Left lung (tissue), 10 donors: ENCODE data around the gene STK16. TPM values are rescaled to one million over a fixed set of nuclear protein-coding genes. Genes with fewer than 3 reads are reported as not detected.

Experiments
- ATAC-seq: fragments of 200-7000 bp; cut with Tn5 transposase; one replicate; pipeline ENCODE4 v1.9.1; 2020; ENCODE audit warnings: moderate library complexity
- DNase-seq, 4 donors: peaks; one replicate each; pipeline ENCODE4 v3.0.0-alpha.2; 2013 to 2020
- H3K27ac ChIP-seq, 2 donors: fragments of 200-600 bp; sonication (generic) in 1 of 2; one replicate each; pipeline versions ENCODE4 v1.5.0 to v1.8.0; 2020 to 2021
- H3K27me3 ChIP-seq, 2 donors: fragments of 200-600 bp; sonication (generic) in 1 of 2; one replicate each; pipeline versions ENCODE4 v1.5.0 to v1.8.0; 2020 to 2021
- H3K36me3 ChIP-seq, 2 donors: fragments of 200-600 bp; sonication (generic) in 1 of 2; one replicate each; pipeline versions ENCODE4 v1.5.0 to v1.8.0; 2020 to 2021
- H3K4me1 ChIP-seq, 2 donors: fragments of 200-600 bp; one replicate each; pipeline ENCODE4 v1.8.0; 2021
- H3K4me3 ChIP-seq, 2 donors: fragments of 200-600 bp; sonication (generic) in 1 of 2; one replicate each; pipeline versions ENCODE4 v1.5.0 to v1.8.0; 2020 to 2021; ENCODE audit warnings: mild to moderate bottlenecking in 1 of 2
- H3K9me3 ChIP-seq, 2 donors: fragments of 200-600 bp; sonication (generic) in 1 of 2; one replicate each; pipeline versions ENCODE4 v1.5.0 to v1.8.0; 2020 to 2021
- intact Hi-C, 2 donors: fragments of 100-400 bp; cut with DNase I; formaldehyde crosslinking; loops; one replicate each; pipeline versions ENCODE4 v1.11.2 to v1.14.2; 2022
- polyA plus RNA-seq, 6 donors: library from polyadenylated mRNA; unstranded; fragments of 120-200 nt; gene quantifications; one replicate each; pipeline ENCODE4 v1.2.1, GENCODE V29; 2013; ENCODE audit not compliant: insufficient read length in 6 of 6
- total RNA-seq, 2 donors: library from RNA; stranded (reverse); fragmentation: NEBNext Ultra II Directional; extraction: Animal tissue kit (Norgen Biotek cat#: 25700); gene quantifications; one replicate each; pipeline ENCODE4 v1.2.1, GENCODE V29; 2021
- TF ChIP-seq, protein P1 (sequence below), 2 donors: fragments of 200-600 bp; sonication (generic) in 1 of 2; IDR thresholded peaks; one replicate each; pipeline versions ENCODE4 v1.5.0 to v1.8.0; 2021; ENCODE audit warnings: antibody characterized with exemption in 2 of 2
- donor health status: DM: no; HTN: yes; CAD: no.
- donor health status: DM: no; HTN: no; CAD: no.

STK16 gene
- total and polyA plus RNA-seq, 8 donors: 23.9 to 35.6 (median 33.1) TPM

- no peak for ATAC-seq
- TF ChIP-seq, protein P1, sequence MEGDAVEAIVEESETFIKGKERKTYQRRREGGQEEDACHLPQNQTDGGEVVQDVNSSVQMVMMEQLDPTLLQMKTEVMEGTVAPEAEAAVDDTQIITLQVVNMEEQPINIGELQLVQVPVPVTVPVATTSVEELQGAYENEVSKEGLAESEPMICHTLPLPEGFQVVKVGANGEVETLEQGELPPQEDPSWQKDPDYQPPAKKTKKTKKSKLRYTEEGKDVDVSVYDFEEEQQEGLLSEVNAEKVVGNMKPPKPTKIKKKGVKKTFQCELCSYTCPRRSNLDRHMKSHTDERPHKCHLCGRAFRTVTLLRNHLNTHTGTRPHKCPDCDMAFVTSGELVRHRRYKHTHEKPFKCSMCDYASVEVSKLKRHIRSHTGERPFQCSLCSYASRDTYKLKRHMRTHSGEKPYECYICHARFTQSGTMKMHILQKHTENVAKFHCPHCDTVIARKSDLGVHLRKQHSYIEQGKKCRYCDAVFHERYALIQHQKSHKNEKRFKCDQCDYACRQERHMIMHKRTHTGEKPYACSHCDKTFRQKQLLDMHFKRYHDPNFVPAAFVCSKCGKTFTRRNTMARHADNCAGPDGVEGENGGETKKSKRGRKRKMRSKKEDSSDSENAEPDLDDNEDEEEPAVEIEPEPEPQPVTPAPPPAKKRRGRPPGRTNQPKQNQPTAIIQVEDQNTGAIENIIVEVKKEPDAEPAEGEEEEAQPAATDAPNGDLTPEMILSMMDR (IDR thresholded peaks at IDR 0.05): no peak
- H3K9me3 ChIP-seq: no peaks in the 10 kb centered on the region
- no peak overlapping the region for H3K27ac ChIP-seq
- peaks cover 0 to 5% of the 10 kb centered on the region in 2 donors for H3K27me3 ChIP-seq
- H3K4me1 ChIP-seq: peaks cover 0 to 13% of the 10 kb centered on the region in 2 donors
- peaks cover 0 to 13% of the 10 kb centered on the region in 2 donors for H3K36me3 ChIP-seq
- DNase-seq: peak in 1 of 4 donors; percentile 50
- intact Hi-C loops: loop anchor here in 1 of 2 donors (10.0 kb wide), 1 partner anchor 126 kb away; the partner anchor contains the start of gene NHEJ1
- H3K4me3 ChIP-seq: no peak overlapping the region
Measured at GRCh38 chr2:219290381-219291171, 45.3 kb downstream of the STK16 start.

GRCh38 chr2:219291394-219291793, 46.1 kb downstream of the STK16 start:
- Histone ChIP-seq H3K36me3 (peaks cover 0 to 4% of the 10 kb centered on the region in 2 donors), H3K4me3 (no peak overlapping the region), H3K4me1 (peaks cover 0 to 13% of the 10 kb centered on the region in 2 donors), H3K27me3 (peaks cover 0 to 5% of the 10 kb centered on the region in 2 donors), H3K27ac (no peak overlapping the region), H3K9me3 (no peaks in the 10 kb centered on the region)
- intact Hi-C loops: loop anchor here in 1 of 2 donors (10.0 kb wide), 1 partner anchor 127 kb away; the partner anchor contains the start of gene NHEJ1
- TF ChIP-seq, protein P1 (IDR thresholded peaks at IDR 0.05): no peak
- DNase-seq: peak in 1 of 4 donors; percentile 47
- ATAC-seq: no peak

- Histone ChIP-seq H3K4me3 (no peak overlapping the region), H3K9me3 (no peaks in the 10 kb centered on the region), H3K27ac (no peak overlapping the region), H3K27me3 (peaks cover 0 to 5% of the 10 kb centered on the region in 2 donors), H3K36me3 (no peaks in the 10 kb centered on the region), H3K4me1 (peaks cover 0 to 13% of the 10 kb centered on the region in 2 donors)
- ATAC-seq (no peak), DNase-seq (peak in 1 of 4 donors; percentile 17)
- intact Hi-C loops: loop anchor here in 1 of 2 donors (10.0 kb wide), 1 partner anchor 127 kb away; the partner anchor contains the start of gene NHEJ1
- TF ChIP-seq, protein P1 (IDR thresholded peaks at IDR 0.05): no peak
Measured at GRCh38 chr2:219291910-219292490, 46.7 kb downstream of the STK16 start.

GRCh38 chr2:219292616-219293015, 47.3 kb downstream of the STK16 start:
- no peak for DNase-seq
- ATAC-seq: no peak
- H3K36me3 ChIP-seq: no peaks in the 10 kb centered on the region
- H3K27me3 ChIP-seq: peaks cover 0 to 10% of the 10 kb centered on the region in 2 donors
- peaks cover 0 to 13% of the 10 kb centered on the region in 2 donors for H3K4me1 ChIP-seq
- intact Hi-C loops: loop anchor here in 1 of 2 donors (10.0 kb wide), 1 partner anchor 128 kb away; the partner anchor contains the start of gene NHEJ1
- TF ChIP-seq, protein P1 (IDR thresholded peaks at IDR 0.05): no peak
- no peak overlapping the region for H3K4me3 ChIP-seq
- no peaks in the 10 kb centered on the region for H3K9me3 ChIP-seq
- no peak overlapping the region for H3K27ac ChIP-seq
